Bronchial epithelial cell (primary cell): Measurements from ENCODE around the gene SPPL2C. TPM values are rescaled to one million over a fixed set of nuclear protein-coding genes. Genes with fewer than 3 reads are reported as not detected.

ENCODE experiments used
- DNase-seq: peaks from one replicate; pipeline ENCODE4 v3.0.0-alpha.2; 2010; ENCODE audit warnings: low read depth
- FAIRE-seq: peaks from 2 replicates; lab custom pipeline; 2011; peaks lifted over from hg19 to GRCh38; lab: Jason Lieb, UNC
- H3K27me3 ChIP-seq: 2 replicates; pipeline ENCODE4 v1.5.1; 2011; ENCODE audit warnings: low read length; ENCODE audit not compliant: control insufficient read depth, insufficient read depth
- H3K36me3 ChIP-seq: 2 replicates; pipeline ENCODE4 v1.5.1; 2011; ENCODE audit warnings: low read length; ENCODE audit not compliant: control insufficient read depth, insufficient read depth
- H3K4me3 ChIP-seq: 2 replicates; pipeline ENCODE4 v1.5.1; 2011; ENCODE audit warnings: mild to moderate bottlenecking, low read depth, low read length, control low read depth
- total RNA-seq: library from RNA; depleted of rRNA; stranded (reverse); fragments of >200 nt; gene quantifications from 2 replicates; pipeline ENCODE4 v1.2.1, GENCODE V29; 2014
- TF ChIP-seq, protein P1 (sequence below): IDR thresholded peaks from 2 replicates; pipeline ENCODE4 v1.5.1; 2011; ENCODE audit warnings: mild to moderate bottlenecking, moderate library complexity, low read length, control low read depth, inconsistent platforms; ENCODE audit not compliant: insufficient read depth, severe bottlenecking

The SPPL2C gene
- total RNA-seq, 1 donor from 2014 or later, result not detected

DNA sequence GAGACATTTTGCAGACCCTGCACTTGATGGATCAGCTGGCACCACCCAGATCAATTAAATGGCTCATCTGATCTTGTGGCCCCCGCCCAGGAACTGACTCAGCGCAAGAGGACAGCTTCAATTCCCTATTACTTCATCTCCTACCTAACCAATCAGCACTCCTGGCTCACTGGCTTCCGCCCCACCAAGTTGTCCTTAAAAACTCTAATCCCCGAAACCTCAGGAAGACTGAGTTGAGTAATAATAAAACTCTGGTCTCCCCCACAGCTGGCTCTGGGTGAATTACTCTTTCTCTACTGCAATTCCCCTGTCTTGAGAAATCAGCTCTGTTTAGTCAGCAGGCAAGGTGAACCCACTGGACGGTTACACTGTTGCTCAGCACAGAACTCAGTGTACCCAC, 23.6 kb downstream of the SPPL2C start:
- H3K27me3 ChIP-seq, result no peaks in the 10 kb centered on the region
- DNase-seq, result peak; percentile 17
- no peak overlapping the region for H3K4me3 ChIP-seq
- FAIRE-seq, result peak; percentile 18
- no peaks in the 10 kb centered on the region for H3K36me3 ChIP-seq
- TF ChIP-seq, protein P1, sequence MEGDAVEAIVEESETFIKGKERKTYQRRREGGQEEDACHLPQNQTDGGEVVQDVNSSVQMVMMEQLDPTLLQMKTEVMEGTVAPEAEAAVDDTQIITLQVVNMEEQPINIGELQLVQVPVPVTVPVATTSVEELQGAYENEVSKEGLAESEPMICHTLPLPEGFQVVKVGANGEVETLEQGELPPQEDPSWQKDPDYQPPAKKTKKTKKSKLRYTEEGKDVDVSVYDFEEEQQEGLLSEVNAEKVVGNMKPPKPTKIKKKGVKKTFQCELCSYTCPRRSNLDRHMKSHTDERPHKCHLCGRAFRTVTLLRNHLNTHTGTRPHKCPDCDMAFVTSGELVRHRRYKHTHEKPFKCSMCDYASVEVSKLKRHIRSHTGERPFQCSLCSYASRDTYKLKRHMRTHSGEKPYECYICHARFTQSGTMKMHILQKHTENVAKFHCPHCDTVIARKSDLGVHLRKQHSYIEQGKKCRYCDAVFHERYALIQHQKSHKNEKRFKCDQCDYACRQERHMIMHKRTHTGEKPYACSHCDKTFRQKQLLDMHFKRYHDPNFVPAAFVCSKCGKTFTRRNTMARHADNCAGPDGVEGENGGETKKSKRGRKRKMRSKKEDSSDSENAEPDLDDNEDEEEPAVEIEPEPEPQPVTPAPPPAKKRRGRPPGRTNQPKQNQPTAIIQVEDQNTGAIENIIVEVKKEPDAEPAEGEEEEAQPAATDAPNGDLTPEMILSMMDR, result no peak

DNA sequence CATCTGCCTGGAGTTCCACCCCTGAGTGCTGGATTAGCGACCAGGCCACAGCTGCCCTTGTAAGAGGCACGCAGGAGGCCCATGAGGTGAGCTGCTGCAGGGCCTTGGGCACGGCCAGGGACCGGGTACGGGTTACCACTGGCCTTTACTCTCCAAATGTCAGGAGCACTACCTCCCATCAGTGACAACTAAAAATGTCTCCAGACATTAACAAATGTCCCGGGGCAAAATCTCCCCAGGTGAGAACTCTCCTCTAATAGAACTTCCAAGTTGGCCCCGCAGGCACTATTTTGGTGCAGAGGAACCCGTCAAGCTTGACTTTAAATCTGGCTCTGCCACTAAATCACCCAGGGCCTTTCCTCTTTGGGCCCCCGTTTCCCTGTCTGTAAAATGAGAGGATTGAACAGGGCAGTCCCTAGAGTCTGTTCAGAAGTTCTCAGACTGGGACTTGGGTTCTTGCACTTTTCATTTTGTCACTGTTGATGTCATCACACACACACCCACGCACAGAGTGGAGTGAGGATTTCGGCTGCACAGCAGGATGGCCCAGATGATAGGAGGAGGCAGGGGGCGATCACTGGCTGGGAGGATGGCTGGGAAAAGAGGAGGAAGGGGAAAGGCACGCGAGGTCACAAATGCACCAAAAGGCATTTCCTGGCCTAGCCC, 25.1 kb downstream of the SPPL2C start:
- H3K36me3 ChIP-seq, result no peaks in the 10 kb centered on the region
- no peak overlapping the region for H3K4me3 ChIP-seq
- H3K27me3 ChIP-seq, result no peaks in the 10 kb centered on the region
- TF ChIP-seq, protein P1, result no peak
- DNase-seq (no peak), FAIRE-seq (no peak)

DNA sequence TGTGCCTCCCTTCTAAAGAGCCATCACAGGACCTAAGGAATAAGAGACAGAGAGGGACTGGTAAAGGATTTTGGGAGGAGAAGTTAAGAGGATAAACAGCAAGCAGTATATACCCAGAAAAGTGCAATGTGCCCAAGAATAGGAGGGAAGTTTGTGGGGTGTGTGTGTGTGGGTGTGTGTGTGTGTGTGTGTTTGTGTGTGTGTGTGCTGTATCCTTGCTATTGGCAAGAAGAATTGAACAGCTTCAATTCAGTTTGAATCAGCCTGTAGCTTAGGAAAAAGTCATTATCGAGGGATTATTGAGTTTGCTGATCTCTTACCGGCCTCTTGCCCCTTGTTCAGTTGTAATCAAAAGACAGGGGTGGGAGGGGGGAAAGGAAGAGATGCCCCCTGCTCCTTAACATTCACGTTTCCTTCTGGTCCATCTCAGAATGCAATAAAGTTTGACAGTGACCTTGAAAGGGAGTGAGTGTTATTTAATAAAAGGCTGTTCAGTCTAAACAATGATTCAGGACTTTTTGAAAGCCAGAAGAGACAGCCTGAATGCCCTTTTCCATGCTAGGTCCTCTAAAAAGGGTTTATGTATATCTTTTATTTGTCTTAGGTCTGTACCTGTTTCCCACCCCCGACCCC, 25.8 kb downstream of the SPPL2C start:
- Histone ChIP-seq H3K27me3 (no peaks in the 10 kb centered on the region), H3K4me3 (no peak overlapping the region), H3K36me3 (no peaks in the 10 kb centered on the region)
- DNase-seq, result no peak
- TF ChIP-seq, protein P1, result no peak
- no peak for FAIRE-seq

DNA sequence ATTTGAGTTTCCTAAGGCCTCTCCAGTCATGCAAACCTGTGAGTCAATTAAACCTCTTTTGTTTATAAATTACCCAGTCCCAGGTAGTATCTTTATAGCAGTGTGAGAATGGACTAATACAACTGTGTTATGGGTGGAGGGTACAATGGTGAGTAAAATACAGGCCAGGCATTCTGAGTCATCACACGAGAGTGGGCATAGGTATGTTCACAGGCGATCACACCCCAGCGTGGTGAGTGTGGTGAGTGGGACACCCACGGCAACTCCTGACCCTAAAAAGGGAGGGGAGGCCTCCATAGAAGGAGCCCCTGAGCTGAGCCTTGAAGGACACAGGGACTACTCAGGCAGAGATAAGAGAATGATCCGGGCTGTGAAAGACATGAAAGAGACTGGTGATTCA, 27.0 kb downstream of the SPPL2C start:
- TF ChIP-seq, protein P1, result no peak
- Histone ChIP-seq H3K4me3 (no peak overlapping the region), H3K36me3 (no peaks in the 10 kb centered on the region), H3K27me3 (no peaks in the 10 kb centered on the region)
- FAIRE-seq, result no peak
- DNase-seq, result peak; percentile 11

DNA sequence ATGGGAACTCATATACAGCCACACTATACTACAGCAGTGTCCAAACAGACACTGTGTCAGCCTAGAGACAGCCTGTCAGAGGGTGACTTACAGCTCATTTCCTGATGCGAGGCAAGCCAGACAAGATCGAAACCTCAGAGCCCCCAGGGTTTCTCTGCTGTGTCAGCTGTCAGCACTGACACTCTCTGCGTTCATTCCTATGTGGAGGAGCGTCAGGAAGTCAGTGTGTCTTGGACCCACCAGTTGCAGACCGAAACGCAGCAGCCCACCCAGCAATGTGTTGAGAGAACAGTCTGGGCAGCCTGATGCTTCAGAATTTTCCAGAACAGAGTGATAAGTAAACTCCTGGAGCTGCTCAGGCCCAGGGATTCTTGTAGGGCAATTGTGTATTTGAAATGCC, 29.0 kb downstream of the SPPL2C start:
- Histone ChIP-seq H3K4me3 (no peak overlapping the region), H3K27me3 (no peaks in the 10 kb centered on the region), H3K36me3 (no peaks in the 10 kb centered on the region)
- DNase-seq, result peak; percentile 44
- TF ChIP-seq, protein P1, result no peak
- no peak for FAIRE-seq
